Mucosa of descending colon (tissue), 3 donors: ENCODE results near the gene GCNT1. TPM values are rescaled to one million over a fixed set of nuclear protein-coding genes. Genes with fewer than 3 reads are reported as not detected.

Experiments
- ATAC-seq: fragments of 200-7000 bp; cut with Tn5 transposase; one replicate; pipeline ENCODE4 v1.9.1; 2020; ENCODE audit warnings: mild to moderate bottlenecking, moderate library complexity
- DNase-seq, 3 donors: peaks; one replicate each; pipeline ENCODE4 v3.0.0-alpha.2; 2020
- H3K36me3 ChIP-seq: fragments of 200-600 bp; one replicate; pipeline ENCODE4 v1.8.0; 2021; ENCODE audit warnings: low read depth, mild to moderate bottlenecking
- H3K4me1 ChIP-seq: fragments of 200-600 bp; one replicate; pipeline ENCODE4 v1.8.0; 2021; ENCODE audit warnings: low read depth, mild to moderate bottlenecking
- H3K4me3 ChIP-seq: fragments of 200-600 bp; one replicate; pipeline ENCODE4 v1.8.0; 2021; ENCODE audit warnings: mild to moderate bottlenecking
- H3K9me3 ChIP-seq: fragments of 200-600 bp; one replicate; pipeline ENCODE4 v1.8.0; 2021; ENCODE audit warnings: mild to moderate bottlenecking
- CTCF ChIP-seq: fragments of 200-600 bp; IDR thresholded peaks from one replicate; pipeline ENCODE4 v1.8.0; 2022; ENCODE audit warnings: antibody characterized with exemption, mild to moderate bottlenecking
- intact Hi-C, 2 donors: fragments of 100-400 bp; cut with DNase I in 1 of 2; cut with micrococcal nuclease in 1 of 2; formaldehyde crosslinking; loops; one replicate each; pipeline versions ENCODE4 v1.11.0 to v1.11.1; 2022; cut with DNase I, micrococcal nuclease
- total RNA-seq, 3 donors: library from RNA; stranded (reverse); fragmentation: NEBNext Ultra II Directional in 2 of 3; extraction: Animal tissue kit (Norgen Biotek cat#: 25700) in 2 of 3; gene quantifications; one replicate each; pipeline versions ENCODE4 v1.2.1 to v1.2.4, GENCODE V29; 2021 to 2023
- donor health status: DM: no; HTN: no; CAD: no; lungs with moderate emphysema.
- donor health status: DM: no; HTN: no; CAD: no.
- donor health status: DM: no; HTN: yes; CAD: no.

Gene GCNT1
- total RNA-seq, 3 donors from 2014 or later, result 16.4 to 38.1 (median 28.1) TPM

- no peak for DNase-seq
- H3K9me3 ChIP-seq, result no peaks in the 10 kb centered on the region
- no peaks in the 10 kb centered on the region for H3K4me1 ChIP-seq
- H3K36me3 ChIP-seq, result no peaks in the 10 kb centered on the region
- intact Hi-C loops, result no loop called here
- no peak for ATAC-seq
- no peak overlapping the region for H3K4me3 ChIP-seq
- no peak for TF ChIP-seq CTCF
These were observed 20.0 kb upstream of the GCNT1 start for GRCh38 chr9:76438841-76439588.

GRCh38 chr9:76441551-76442322, 17.2 kb upstream of the GCNT1 start:
- no peak for DNase-seq
- ATAC-seq, result no peak
- intact Hi-C loops, result loop anchor here in 1 of 2 donors (10.0 kb wide), 1 partner anchor 263 kb away; no protein-coding TSS in a partner anchor

GRCh38 chr9:76443887-76444286, 15.1 kb upstream of the GCNT1 start:
- no peaks in the 10 kb centered on the region for H3K9me3 ChIP-seq
- no peaks in the 10 kb centered on the region for H3K36me3 ChIP-seq
- ATAC-seq (no peak), DNase-seq (no peak)
- no peak for TF ChIP-seq CTCF
- intact Hi-C loops, result loop anchor here in 1 of 2 donors (10.0 kb wide), 1 partner anchor 261 kb away; no protein-coding TSS in a partner anchor
- H3K4me1 ChIP-seq, result peaks cover 4% of the 10 kb centered on the region
- no peak overlapping the region for H3K4me3 ChIP-seq

More at GRCh38 chr9:76441551-76442322, 17.2 kb upstream of the GCNT1 start:
- no peak overlapping the region for H3K4me3 ChIP-seq
- no peaks in the 10 kb centered on the region for H3K9me3 ChIP-seq
- TF ChIP-seq CTCF, result no peak
- H3K36me3 ChIP-seq, result no peaks in the 10 kb centered on the region
- no peaks in the 10 kb centered on the region for H3K4me1 ChIP-seq

GRCh38 chr9:76444322-76444929, 14.6 kb upstream of the GCNT1 start:
- Histone ChIP-seq H3K36me3 (no peaks in the 10 kb centered on the region), H3K9me3 (no peaks in the 10 kb centered on the region), H3K4me1 (peaks cover 4% of the 10 kb centered on the region), H3K4me3 (no peak overlapping the region)
- DNase-seq (no peak), ATAC-seq (no peak)
- intact Hi-C loops, result loop anchor here in 1 of 2 donors (10.0 kb wide), 1 partner anchor 260 kb away; no protein-coding TSS in a partner anchor
- no peak for TF ChIP-seq CTCF

GRCh38 chr9:76445976-76446375, 13.0 kb upstream of the GCNT1 start:
- ATAC-seq (no peak), DNase-seq (no peak)
- Histone ChIP-seq H3K4me3 (no peak overlapping the region), H3K4me1 (peaks cover 4% of the 10 kb centered on the region), H3K36me3 (no peaks in the 10 kb centered on the region), H3K9me3 (no peaks in the 10 kb centered on the region)
- intact Hi-C loops, result loop anchor here (5.0 to 10.0 kb wide), 2 partner anchors 216 to 259 kb away; no protein-coding TSS in a partner anchor
- TF ChIP-seq CTCF, result no peak
